ENCODE measurements around the gene EHMT1. TPM values are rescaled to one million over a fixed set of nuclear protein-coding genes. Genes with fewer than 3 reads are reported as not detected.

Gene EHMT1
- total and polyA plus RNA-seq, 2 of the 8 experiments (the other 6 are each of a cell fraction or from before 2014, with no cell fraction given), result 95.7 to 163 TPM

DNA sequence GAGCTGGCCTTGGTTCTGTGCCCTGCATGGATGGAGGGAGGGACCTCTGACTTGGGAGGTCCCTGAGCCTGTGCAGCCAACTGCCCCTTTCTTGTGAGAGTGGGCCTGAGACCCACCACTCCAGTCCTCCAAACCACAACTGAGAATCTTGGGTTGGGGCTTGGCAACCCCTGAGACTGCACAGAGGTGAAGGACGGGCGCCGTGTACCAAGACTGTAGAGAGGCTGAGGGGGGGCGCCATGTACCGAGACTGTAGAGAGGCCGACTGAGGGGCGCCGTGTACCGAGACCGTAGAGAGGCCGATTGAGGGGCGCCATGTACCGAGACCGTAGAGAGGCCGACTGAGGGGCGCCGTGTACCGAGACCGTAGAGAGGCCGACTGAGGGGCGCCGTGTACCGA lies 199.5 kb downstream of the EHMT1 start:
- Histone ChIP-seq H3K4me2 (ENCODE audit: insufficient read depth in 1 of 2, low read depth in 2 of 2, low read length in 2 of 2) (no peak overlapping the region), H3K27me3 (replicated peaks in 1 of 4; ENCODE audit: control insufficient read depth in 3 of 4, extremely low read depth in 1 of 4, insufficient read depth in 3 of 4, low read length in 3 of 4) (no peaks in the 10 kb centered on the region), H3K14ac (ENCODE audit: insufficient read length) (no peak overlapping the region), H3K56ac (replicated peaks; ENCODE audit: insufficient read length, low read depth, low read length) (no peak overlapping the region), H3K36me3 (ENCODE audit: control insufficient read depth in 2 of 4, insufficient read depth in 4 of 4, low read length in 3 of 4) (peaks cover 19 to 52% (median 41%) of the 10 kb centered on the region in 4 experiments; a peak in 7 of 8 replicates), H2AK5ac (ENCODE audit: low read depth, low read length) (no peak overlapping the region), H3K4me1 (replicated peaks in 1 of 4; ENCODE audit: control insufficient read depth in 3 of 4, insufficient read depth in 4 of 4, low read length in 3 of 4) (no peaks in the 10 kb centered on the region), H2BK20ac (ENCODE audit: low read length) (no peak overlapping the region), H3K23ac (ENCODE audit: insufficient read length) (no peak overlapping the region), H3K4me3 (ENCODE audit: extremely low read depth in 1 of 4, insufficient read depth in 2 of 4, low read depth in 3 of 4, low read length in 4 of 4) (no peak overlapping the region), H3K23me2 (ENCODE audit: low read depth, low read length) (0 out of 2 replicates have a peak, but pooled peaks cover 1% of the 10 kb centered on the region), H2BK120ac (replicated peaks; ENCODE audit: low read depth, low read length) (no peak overlapping the region), H3K9ac (replicated peaks in 1 of 4; ENCODE audit: extremely low read depth in 1 of 4, low read depth in 3 of 4, low read length in 3 of 4) (no peak overlapping the region), H4K8ac (ENCODE audit: extremely low read depth, insufficient read depth, low read length) (0 out of 2 replicates have a peak overlapping the region, but pooled peaks have one; percentile 35), H3K79me1 (ENCODE audit: low read depth, low read length) (peaks cover 4% of the 10 kb centered on the region; the same call in 1 of the 2 replicates), H2BK15ac (ENCODE audit: low read length) (no peak overlapping the region), H4K5ac (ENCODE audit: insufficient read length, low read depth, low read length) (no peak overlapping the region), H3K27ac (ENCODE audit: low read depth, low read length) (no peak overlapping the region), H4K20me1 (replicated peaks in 1 of 2; ENCODE audit: control insufficient read depth in 1 of 2, insufficient read depth in 2 of 2, low read length in 2 of 2) (peaks cover 0 to under 1% of the 10 kb centered on the region in 2 experiments), H3K9me3 (ENCODE audit: insufficient read depth in 2 of 2, low read depth in 1 of 2, low read length in 1 of 2) (peaks cover 12 to 21% of the 10 kb centered on the region in 2 experiments), H2BK5ac (ENCODE audit: low read depth, low read length) (no peak overlapping the region), H4K91ac (replicated peaks; ENCODE audit: insufficient read length, low read length) (no peak overlapping the region), H3K18ac (ENCODE audit: extremely low read depth, low read length) (no peak overlapping the region), H2AFZ (ENCODE audit: low read length) (no peak overlapping the region), H3K79me2 (ENCODE audit: control insufficient read depth in 1 of 2, insufficient read depth in 2 of 2, low read length in 2 of 2) (peaks cover 0 to 10% of the 10 kb centered on the region in 2 experiments; a peak in 1 of 4 replicates), H2BK12ac (ENCODE audit: low read depth, low read length) (no peak overlapping the region), H3K4ac (replicated peaks; ENCODE audit: insufficient read length, low read depth, low read length) (no peak overlapping the region)
- DNase-seq (ENCODE audit: low read depth in 1 of 2, low spot score in 2 of 2) (no peak), FAIRE-seq (no peak)
- ChIA-PET CTCF (ENCODE audit: partially characterized antibody) (interaction anchor here (1.4 kb wide), 1 partner anchor 40 kb away, joined by 3 read pairs; no protein-coding TSS in a partner anchor), POLR2A (ENCODE audit: partially characterized antibody) (no interaction called here)
- WGBS, 2 experiments (ENCODE audit: extremely low coverage in 1 of 2, insufficient coverage in 1 of 2, insufficient read length in 1 of 2, insufficient replicate concordance in 2 of 2, low coverage in 1 of 2, low lambda C conversion rate in 2 of 2, missing lambda C conversion rate in 1 of 2), result 87% methylated on average over 3 of the region's 23 CpGs; no CpG with 5 or more reads in 1 of the 2 experiments
- TF ChIP-seq MAFK (IDR thresholded peaks at IDR 0.05; ENCODE audit: low read depth, low read length) (no peak), CEBPB (IDR thresholded peaks at IDR 0.05; ENCODE audit: low read depth, low read length) (no peak), RBBP5 (IDR thresholded peaks at IDR 0.05; ENCODE audit: borderline replicate concordance, low read depth, low read length) (no peak), SP4 (IDR thresholded peaks at IDR 0.05; ENCODE audit: low read length) (no peak), EP300 (IDR thresholded peaks at IDR 0.05; ENCODE audit: borderline replicate concordance in 1 of 2, low read depth in 2 of 2, low read length in 2 of 2) (no peak)

Measured in H1 (cell line).